Measurements from ENCODE around the gene PTPRA. TPM values are rescaled to one million over a fixed set of nuclear protein-coding genes. Genes with fewer than 3 reads are reported as not detected.

The PTPRA gene
- polyA plus RNA-seq, 1 donor (not counting 4 experiments of a cell fraction or from before 2014, with no cell fraction given), result 53.3 TPM

DNA sequence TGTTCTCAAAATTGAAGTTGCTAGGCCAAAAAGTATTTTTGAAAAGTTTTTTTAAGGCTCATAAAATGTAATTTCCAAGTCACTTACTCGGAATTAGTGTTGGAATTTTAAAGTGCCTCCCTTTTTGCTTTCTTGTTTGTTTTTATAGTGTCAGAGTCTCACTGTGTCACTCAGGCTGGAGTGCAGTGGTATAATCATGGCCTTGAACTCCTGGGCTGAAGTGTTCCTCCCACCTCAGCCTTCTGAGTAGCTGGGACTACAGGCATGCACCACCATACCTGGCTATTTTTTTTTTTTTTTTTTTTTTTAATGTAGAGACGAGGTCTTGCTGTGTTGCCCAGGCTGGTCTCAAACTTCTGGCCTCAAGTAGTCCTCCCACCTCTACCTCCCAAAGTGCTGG lies 130.1 kb downstream of the PTPRA start:
- Histone ChIP-seq H3K4me3 (ENCODE audit: control insufficient read depth in 2 of 3, extremely low read depth in 1 of 3, insufficient read depth in 2 of 3, low read depth in 1 of 3, low read length in 3 of 3) (no peak overlapping the region), H3K9ac (ENCODE audit: control insufficient read depth, extremely low read depth, insufficient read depth, low read length) (no peak overlapping the region), H3K4me2 (ENCODE audit: control insufficient read depth, extremely low read depth, insufficient read depth, low read depth, low read length) (no peak overlapping the region), H3K27ac (ENCODE audit: control insufficient read depth, insufficient read depth, low read length) (no peak overlapping the region), H3K9me3 (ENCODE audit: control insufficient read depth, low read depth, low read length) (no peaks in the 10 kb centered on the region), H3K4me1 (ENCODE audit: control insufficient read depth, extremely low read depth, insufficient read depth, low read length) (no peaks in the 10 kb centered on the region), H3K9me1 (ENCODE audit: control insufficient read depth, extremely low read depth, insufficient read depth, low read length) (no peaks in the 10 kb centered on the region), H3K36me3 (ENCODE audit: control insufficient read depth in 2 of 2, extremely low read depth in 1 of 2, insufficient read depth in 2 of 2, low read length in 2 of 2) (peaks cover 4 to 8% of the 10 kb centered on the region in 2 experiments), H3K27me3 (ENCODE audit: control insufficient read depth, extremely low read depth, insufficient read depth, low read length) (no peaks in the 10 kb centered on the region), H2AFZ (ENCODE audit: control insufficient read depth, low read length) (no peak overlapping the region), H3K79me2 (ENCODE audit: control insufficient read depth, insufficient read depth, low read length) (no peaks in the 10 kb centered on the region), H4K20me1 (ENCODE audit: control insufficient read depth, extremely low read depth, insufficient read depth, low read length) (no peaks in the 10 kb centered on the region)
- DNase-seq (ENCODE audit: low read depth, low spot score) (no peak), FAIRE-seq (no peak)
- TF ChIP-seq, protein P1, sequence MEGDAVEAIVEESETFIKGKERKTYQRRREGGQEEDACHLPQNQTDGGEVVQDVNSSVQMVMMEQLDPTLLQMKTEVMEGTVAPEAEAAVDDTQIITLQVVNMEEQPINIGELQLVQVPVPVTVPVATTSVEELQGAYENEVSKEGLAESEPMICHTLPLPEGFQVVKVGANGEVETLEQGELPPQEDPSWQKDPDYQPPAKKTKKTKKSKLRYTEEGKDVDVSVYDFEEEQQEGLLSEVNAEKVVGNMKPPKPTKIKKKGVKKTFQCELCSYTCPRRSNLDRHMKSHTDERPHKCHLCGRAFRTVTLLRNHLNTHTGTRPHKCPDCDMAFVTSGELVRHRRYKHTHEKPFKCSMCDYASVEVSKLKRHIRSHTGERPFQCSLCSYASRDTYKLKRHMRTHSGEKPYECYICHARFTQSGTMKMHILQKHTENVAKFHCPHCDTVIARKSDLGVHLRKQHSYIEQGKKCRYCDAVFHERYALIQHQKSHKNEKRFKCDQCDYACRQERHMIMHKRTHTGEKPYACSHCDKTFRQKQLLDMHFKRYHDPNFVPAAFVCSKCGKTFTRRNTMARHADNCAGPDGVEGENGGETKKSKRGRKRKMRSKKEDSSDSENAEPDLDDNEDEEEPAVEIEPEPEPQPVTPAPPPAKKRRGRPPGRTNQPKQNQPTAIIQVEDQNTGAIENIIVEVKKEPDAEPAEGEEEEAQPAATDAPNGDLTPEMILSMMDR (optimal IDR thresholded peaks at IDR 0.05 in 1 of 3, IDR thresholded peaks at IDR 0.05 in 1 of 3, conservative IDR thresholded peaks at IDR 0.05 in 1 of 3; ENCODE audit: extremely low read depth in 1 of 3, insufficient read depth in 2 of 3, low read length in 3 of 3), result no peak
- TF ChIP-seq EZH2 (IDR thresholded peaks at IDR 0.05; ENCODE audit: low read length), result no peak
- dilution Hi-C loops (cut with MboI; ENCODE audit: extremely low pct_ligation_motif_present, low sequenced_read_pairs), result no loop called here

DNA sequence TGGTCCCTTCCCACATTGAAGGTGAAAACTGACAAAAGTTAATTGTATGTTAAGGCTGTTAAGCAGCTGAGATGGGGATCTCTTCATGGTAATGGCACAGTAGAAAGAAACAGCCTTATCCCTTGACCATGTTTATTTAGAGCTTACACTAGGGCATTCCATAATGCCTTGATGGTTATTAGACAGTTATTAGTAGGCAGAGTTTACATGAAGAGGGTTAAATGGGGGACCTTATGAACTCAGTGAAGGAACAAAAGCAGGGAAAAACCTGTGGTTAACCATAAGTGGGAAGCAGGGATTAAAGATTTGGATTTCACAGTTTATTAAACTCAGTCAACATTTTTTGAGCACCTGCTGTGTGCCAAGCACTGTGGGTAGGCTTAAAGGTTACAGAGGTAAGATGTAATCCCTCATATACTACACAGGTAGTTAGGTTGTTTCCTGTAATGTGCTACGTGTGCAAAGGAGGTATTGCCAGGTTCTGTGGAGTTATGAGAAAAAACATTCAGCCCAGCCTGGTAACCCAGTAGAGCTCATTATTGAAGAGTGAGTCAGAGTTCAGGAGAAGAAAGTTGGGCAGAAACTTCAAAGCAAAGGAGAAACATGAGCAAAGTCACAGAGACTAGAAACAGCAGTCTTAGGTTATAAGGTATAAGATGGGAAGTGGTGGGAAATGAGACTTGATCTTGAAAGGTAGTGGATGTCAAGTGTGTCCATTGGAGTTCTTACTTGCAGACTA lies 137.9 kb downstream of the PTPRA start:
- Histone ChIP-seq H3K9ac (ENCODE audit: control insufficient read depth, extremely low read depth, insufficient read depth, low read length) (no peak overlapping the region), H3K79me2 (ENCODE audit: control insufficient read depth, insufficient read depth, low read length) (no peaks in the 10 kb centered on the region), H2AFZ (ENCODE audit: control insufficient read depth, low read length) (no peak overlapping the region), H3K27me3 (ENCODE audit: control insufficient read depth, extremely low read depth, insufficient read depth, low read length) (no peaks in the 10 kb centered on the region), H3K4me2 (ENCODE audit: control insufficient read depth, extremely low read depth, insufficient read depth, low read depth, low read length) (no peak overlapping the region), H3K27ac (ENCODE audit: control insufficient read depth, insufficient read depth, low read length) (no peak overlapping the region), H3K9me1 (ENCODE audit: control insufficient read depth, extremely low read depth, insufficient read depth, low read length) (no peaks in the 10 kb centered on the region), H3K9me3 (ENCODE audit: control insufficient read depth, low read depth, low read length) (no peaks in the 10 kb centered on the region), H4K20me1 (ENCODE audit: control insufficient read depth, extremely low read depth, insufficient read depth, low read length) (no peaks in the 10 kb centered on the region), H3K36me3 (ENCODE audit: control insufficient read depth in 2 of 2, extremely low read depth in 1 of 2, insufficient read depth in 2 of 2, low read length in 2 of 2) (peaks cover 7 to 11% of the 10 kb centered on the region in 2 experiments), H3K4me1 (ENCODE audit: control insufficient read depth, extremely low read depth, insufficient read depth, low read length) (no peaks in the 10 kb centered on the region), H3K4me3 (ENCODE audit: control insufficient read depth in 2 of 3, extremely low read depth in 1 of 3, insufficient read depth in 2 of 3, low read depth in 1 of 3, low read length in 3 of 3) (no peak overlapping the region)
- dilution Hi-C loops (cut with MboI; ENCODE audit: extremely low pct_ligation_motif_present, low sequenced_read_pairs), result no loop called here
- FAIRE-seq (peak; percentile 43), DNase-seq (ENCODE audit: low read depth, low spot score) (no peak)
- TF ChIP-seq, protein P1 (optimal IDR thresholded peaks at IDR 0.05 in 1 of 3, IDR thresholded peaks at IDR 0.05 in 1 of 3, conservative IDR thresholded peaks at IDR 0.05 in 1 of 3; ENCODE audit: extremely low read depth in 1 of 3, insufficient read depth in 2 of 3, low read length in 3 of 3), result no peak
- no peak for TF ChIP-seq EZH2 (IDR thresholded peaks at IDR 0.05; ENCODE audit: low read length)

All from keratinocyte (primary cell).